Parathyroid adenoma (tissue), 2 donors: Measurements from ENCODE around the gene PLCXD3.

Experiments
- H2AFZ ChIP-seq: fragments of 300-600 bp; sonication (generic); one replicate; pipeline ENCODE4 v1.7.0; 2017; ENCODE audit warnings: antibody characterized with exemption, mild to moderate bottlenecking
- H3K27ac ChIP-seq: fragments of 300-600 bp; sonication (generic); one replicate; pipeline ENCODE4 v1.7.0; 2017
- H3K27me3 ChIP-seq: fragments of 300-600 bp; sonication (generic); one replicate; pipeline ENCODE4 v1.7.0; 2017; ENCODE audit warnings: low read length; ENCODE audit not compliant: control insufficient read depth, insufficient read depth
- H3K36me3 ChIP-seq: fragments of 300-600 bp; sonication (generic); one replicate; pipeline ENCODE4 v1.7.0; 2017; ENCODE audit warnings: low read length; ENCODE audit not compliant: control insufficient read depth, insufficient read depth
- H3K4me1 ChIP-seq: fragments of 300-600 bp; sonication (generic); one replicate; pipeline ENCODE4 v1.7.0; 2017; ENCODE audit warnings: control low read depth
- H3K4me2 ChIP-seq: fragments of 300-600 bp; sonication (generic); one replicate; pipeline ENCODE4 v1.7.0; 2017; ENCODE audit warnings: low read length
- H3K4me3 ChIP-seq: fragments of 300-600 bp; sonication (generic); one replicate; pipeline ENCODE4 v1.7.0; 2017; ENCODE audit warnings: low read depth, low read length
- H3K79me2 ChIP-seq: fragments of 300-600 bp; sonication (generic); one replicate; pipeline ENCODE4 v1.7.0; 2017; ENCODE audit warnings: control low read depth
- H3K9ac ChIP-seq: fragments of 300-600 bp; sonication (generic); one replicate; pipeline ENCODE4 v1.7.0; 2017; ENCODE audit warnings: mild to moderate bottlenecking
- H3K9me3 ChIP-seq: fragments of 300-600 bp; sonication (generic); one replicate; pipeline ENCODE4 v1.7.0; 2017; ENCODE audit warnings: low read length; ENCODE audit not compliant: control insufficient read depth
- CTCF ChIP-seq: fragments of 300-600 bp; sonication (generic); IDR thresholded peaks from one replicate; pipeline ENCODE4 v1.7.0; 2017; ENCODE audit warnings: antibody characterized with exemption, mild to moderate bottlenecking
- donor health status: primary hyperparathyroidism.

Gene PLCXD3

DNA sequence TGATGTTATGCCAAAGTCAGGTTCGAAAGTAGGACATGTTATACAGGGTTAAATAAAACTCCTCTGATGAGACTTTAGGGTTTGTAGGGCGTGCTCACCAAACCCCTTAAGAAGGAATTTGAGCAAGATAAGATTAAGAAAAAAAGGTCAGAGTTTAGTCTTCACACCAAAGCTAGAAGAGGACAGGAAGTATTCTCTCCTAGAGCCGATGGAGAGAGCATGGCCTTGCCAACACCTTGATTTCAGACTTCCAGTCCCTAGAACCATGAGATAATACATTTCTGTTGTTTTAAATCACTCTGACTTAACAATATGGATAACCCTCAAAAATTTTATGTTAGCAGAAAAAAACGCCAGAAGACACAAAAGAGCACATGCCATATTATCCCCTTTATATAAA is 16.3 kb upstream of the PLCXD3 start:
- Histone ChIP-seq H3K4me1 (no peaks in the 10 kb centered on the region), H3K9me3 (no peaks in the 10 kb centered on the region)

GRCh38 chr5:41524174-41524573 is 13.8 kb upstream of the PLCXD3 start:
- Histone ChIP-seq H3K27ac (no peak overlapping the region), H3K9me3 (no peaks in the 10 kb centered on the region), H3K4me1 (no peaks in the 10 kb centered on the region), H3K9ac (no peak overlapping the region), H3K27me3 (no peaks in the 10 kb centered on the region), H3K4me3 (no peak overlapping the region), H3K36me3 (no peaks in the 10 kb centered on the region), H3K79me2 (no peaks in the 10 kb centered on the region), H3K4me2 (no peak overlapping the region), H2AFZ (no peak overlapping the region)
- TF ChIP-seq CTCF: no peak

More for the DNA sequence above, 16.3 kb upstream of the PLCXD3 start:
- Histone ChIP-seq H3K36me3 (no peaks in the 10 kb centered on the region), H2AFZ (no peak overlapping the region), H3K4me2 (no peak overlapping the region), H3K27me3 (no peaks in the 10 kb centered on the region), H3K9ac (no peak overlapping the region), H3K4me3 (no peak overlapping the region), H3K27ac (no peak overlapping the region), H3K79me2 (no peaks in the 10 kb centered on the region)
- no peak for TF ChIP-seq CTCF

DNA sequence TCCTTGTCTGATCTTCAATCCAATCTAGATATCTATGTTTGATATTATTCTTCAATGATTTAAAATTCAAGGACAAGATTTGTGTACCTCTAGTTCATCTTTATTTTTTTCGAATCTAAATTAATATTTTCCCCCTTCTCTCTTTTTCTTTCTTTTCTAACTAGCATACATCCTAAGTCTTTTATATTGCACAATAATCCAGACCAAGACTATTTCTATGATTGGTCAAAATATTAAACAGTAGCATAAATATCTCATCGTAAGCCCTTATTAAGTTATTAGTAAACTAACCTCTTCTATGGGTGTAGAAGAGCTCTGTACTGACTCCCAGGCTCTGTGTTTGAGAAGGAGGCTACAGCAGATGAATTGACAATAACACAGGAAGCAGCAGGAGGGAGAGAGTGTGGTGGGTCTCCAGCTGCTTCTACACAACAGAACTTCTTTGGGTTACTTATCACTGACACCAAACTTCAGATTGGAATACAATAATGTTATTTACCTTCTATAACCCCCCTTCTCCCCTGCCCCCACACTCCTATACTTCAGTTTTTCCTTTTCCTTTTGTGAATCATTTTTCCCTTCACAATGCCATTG is 11.9 kb upstream of the PLCXD3 start:
- Histone ChIP-seq H2AFZ (no peak overlapping the region), H3K9ac (no peak overlapping the region), H3K79me2 (no peaks in the 10 kb centered on the region), H3K27ac (no peak overlapping the region), H3K4me2 (no peak overlapping the region), H3K27me3 (no peaks in the 10 kb centered on the region), H3K4me3 (no peak overlapping the region), H3K4me1 (no peaks in the 10 kb centered on the region), H3K9me3 (no peaks in the 10 kb centered on the region), H3K36me3 (no peaks in the 10 kb centered on the region)
- no peak for TF ChIP-seq CTCF

DNA sequence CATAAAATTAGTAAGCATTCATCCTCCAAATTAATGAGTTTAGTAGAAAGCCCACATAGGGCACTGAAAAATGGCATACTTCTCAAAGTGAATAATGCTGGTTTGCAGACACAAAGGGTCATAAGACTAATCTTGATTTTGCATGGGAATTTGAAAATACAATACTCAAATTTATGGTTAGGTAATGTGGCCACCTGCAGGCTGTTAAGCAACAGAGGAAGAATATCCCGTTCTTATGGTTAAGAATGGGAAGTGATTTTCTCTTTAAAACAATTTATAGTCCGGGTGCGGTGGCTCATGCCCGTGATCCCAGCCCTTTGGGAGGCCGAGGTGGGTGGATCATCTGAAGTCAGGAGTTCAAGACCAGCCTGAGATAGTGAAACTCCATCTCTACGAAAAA is 9.4 kb upstream of the PLCXD3 start:
- Histone ChIP-seq H3K4me3 (no peak overlapping the region), H3K4me1 (no peaks in the 10 kb centered on the region), H3K4me2 (no peak overlapping the region), H2AFZ (no peak overlapping the region), H3K27ac (no peak overlapping the region), H3K27me3 (no peaks in the 10 kb centered on the region), H3K36me3 (no peaks in the 10 kb centered on the region), H3K79me2 (no peaks in the 10 kb centered on the region), H3K9me3 (no peaks in the 10 kb centered on the region), H3K9ac (no peak overlapping the region)
- no peak for TF ChIP-seq CTCF

DNA sequence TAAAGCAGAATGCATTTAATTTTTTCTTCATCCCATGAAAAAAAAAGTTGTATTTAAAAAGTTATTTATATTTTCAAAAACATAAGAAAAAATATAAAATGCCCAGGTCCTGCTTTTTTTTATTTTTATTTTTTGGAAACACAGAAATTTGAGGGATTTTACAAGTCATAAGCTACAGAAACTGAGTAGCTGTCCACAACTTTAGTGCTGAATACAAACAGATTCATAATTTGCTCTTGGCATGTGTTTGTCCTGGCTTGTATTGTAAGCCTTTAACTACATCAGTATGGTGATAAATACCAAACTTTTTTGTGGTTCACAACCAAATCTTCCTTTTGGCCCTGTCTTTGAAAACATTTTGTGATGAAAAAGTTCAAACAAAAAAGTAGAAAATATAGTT is 7.5 kb upstream of the PLCXD3 start:
- Histone ChIP-seq H3K9ac (no peak overlapping the region), H3K27ac (no peak overlapping the region), H3K9me3 (no peaks in the 10 kb centered on the region), H2AFZ (no peak overlapping the region), H3K79me2 (no peaks in the 10 kb centered on the region), H3K4me1 (no peaks in the 10 kb centered on the region), H3K27me3 (no peaks in the 10 kb centered on the region), H3K4me2 (no peak overlapping the region), H3K36me3 (no peaks in the 10 kb centered on the region), H3K4me3 (no peak overlapping the region)
- no peak for TF ChIP-seq CTCF
